Muscle layer of colon (tissue), 2 donors: ENCODE measurements around the gene LSS.
"Not testable (repeated sequence)": the region's sequence is repeated elsewhere in the genome, so short reads cannot be mapped to it uniquely, and the experiment has no call there.

ENCODE experiments used
- H3K27ac ChIP-seq: one replicate; pipeline ENCODE4 v1.7.0; 2013; ENCODE audit warnings: low read depth, mild to moderate bottlenecking, low read length, moderate library complexity
- H3K27me3 ChIP-seq, 2 donors: one replicate each; pipeline ENCODE4 v1.7.0; 2013; ENCODE audit warnings: low read length in 2 of 2, mild to moderate bottlenecking in 2 of 2; ENCODE audit not compliant: insufficient read depth in 2 of 2, control insufficient read depth in 1 of 2
- H3K36me3 ChIP-seq: one replicate; pipeline ENCODE4 v1.7.0; 2013; ENCODE audit warnings: mild to moderate bottlenecking, low read length; ENCODE audit not compliant: insufficient read depth
- H3K4me1 ChIP-seq: one replicate; pipeline ENCODE4 v1.7.0; 2013; ENCODE audit warnings: mild to moderate bottlenecking, low read length; ENCODE audit not compliant: insufficient read depth
- H3K4me3 ChIP-seq, 2 donors: one replicate each; pipeline ENCODE4 v1.7.0; 2013; ENCODE audit warnings: low read length in 2 of 2, low read depth in 1 of 2, mild to moderate bottlenecking in 1 of 2, moderate library complexity in 1 of 2
- H3K9ac ChIP-seq: one replicate; pipeline ENCODE4 v1.7.0; 2013; ENCODE audit warnings: low read length
- H3K9me3 ChIP-seq: one replicate; pipeline ENCODE4 v1.7.0; 2013; ENCODE audit warnings: mild to moderate bottlenecking, low read length
- donor health status: abdominal sarcoma.
- donor health status: Adenocarcinoma of cecum.

The LSS gene

GRCh38 chr21:46223661-46224060 is 4.9 kb downstream of the LSS start:
- not testable (repeated sequence) for H3K9me3 ChIP-seq, H3K9ac ChIP-seq, H3K27me3 ChIP-seq, H3K27ac ChIP-seq, H3K4me3 ChIP-seq
- peaks cover 20% of the 10 kb centered on the region for H3K4me1 ChIP-seq
- peaks cover 39% of the 10 kb centered on the region for H3K36me3 ChIP-seq

GRCh38 chr21:46223217-46223616 is 5.4 kb downstream of the LSS start:
- Histone ChIP-seq H3K27ac (no peak overlapping the region), H3K27me3 (no peaks in the 10 kb centered on the region), H3K9ac (no peak overlapping the region), H3K9me3 (no peaks in the 10 kb centered on the region), H3K4me1 (peaks cover 20% of the 10 kb centered on the region), H3K4me3 (no peak overlapping the region), H3K36me3 (peaks cover 39% of the 10 kb centered on the region)

GRCh38 chr21:46222436-46223116 is 6.0 kb downstream of the LSS start:
- Histone ChIP-seq H3K27ac (no peak overlapping the region), H3K4me1 (peaks cover 16% of the 10 kb centered on the region), H3K36me3 (peaks cover 39% of the 10 kb centered on the region), H3K9me3 (no peaks in the 10 kb centered on the region), H3K27me3 (no peaks in the 10 kb centered on the region), H3K4me3 (no peak overlapping the region), H3K9ac (no peak overlapping the region)

- Histone ChIP-seq H3K9ac (no peak overlapping the region), H3K4me1 (peaks cover 9% of the 10 kb centered on the region), H3K9me3 (no peaks in the 10 kb centered on the region), H3K27ac (no peak overlapping the region), H3K36me3 (peaks cover 39% of the 10 kb centered on the region), H3K27me3 (no peaks in the 10 kb centered on the region), H3K4me3 (no peak overlapping the region)
Observed at GRCh38 chr21:46221664-46222435, 6.7 kb downstream of the LSS start.

GRCh38 chr21:46220847-46221246 is 7.7 kb downstream of the LSS start:
- Histone ChIP-seq H3K9ac (no peak overlapping the region), H3K4me3 (no peak overlapping the region), H3K9me3 (no peaks in the 10 kb centered on the region), H3K36me3 (peaks cover 39% of the 10 kb centered on the region), H3K27ac (no peak overlapping the region), H3K27me3 (no peaks in the 10 kb centered on the region), H3K4me1 (no peaks in the 10 kb centered on the region)

GRCh38 chr21:46220275-46220810 is 8.2 kb downstream of the LSS start:
- no peaks in the 10 kb centered on the region for H3K9me3 ChIP-seq
- no peaks in the 10 kb centered on the region for H3K4me1 ChIP-seq
- no peak overlapping the region for H3K27ac ChIP-seq
- H3K9ac ChIP-seq = no peak overlapping the region
- H3K4me3 ChIP-seq = no peak overlapping the region
- no peaks in the 10 kb centered on the region for H3K27me3 ChIP-seq
- peaks cover 39% of the 10 kb centered on the region for H3K36me3 ChIP-seq

- H3K9me3 ChIP-seq = no peaks in the 10 kb centered on the region
- H3K4me3 ChIP-seq = no peak overlapping the region
- H3K36me3 ChIP-seq = peaks cover 41% of the 10 kb centered on the region
- H3K27me3 ChIP-seq = no peaks in the 10 kb centered on the region
- H3K4me1 ChIP-seq = no peaks in the 10 kb centered on the region
- no peak overlapping the region for H3K27ac ChIP-seq
- H3K9ac ChIP-seq = no peak overlapping the region
Observed at GRCh38 chr21:46219591-46220239, 8.9 kb downstream of the LSS start.

GRCh38 chr21:46218906-46219590 is 9.5 kb downstream of the LSS start:
- Histone ChIP-seq H3K36me3 (peaks cover 45% of the 10 kb centered on the region), H3K4me3 (no peak overlapping the region), H3K4me1 (no peaks in the 10 kb centered on the region), H3K9me3 (no peaks in the 10 kb centered on the region), H3K9ac (no peak overlapping the region), H3K27ac (no peak overlapping the region), H3K27me3 (no peaks in the 10 kb centered on the region)

GRCh38 chr21:46217511-46218196 is 10.9 kb downstream of the LSS start:
- Histone ChIP-seq H3K4me1 (no peaks in the 10 kb centered on the region), H3K4me3 (no peak overlapping the region), H3K36me3 (peaks cover 50% of the 10 kb centered on the region)

GRCh38 chr21:46216132-46216747 is 12.3 kb downstream of the LSS start:
- Histone ChIP-seq H3K9me3 (no peaks in the 10 kb centered on the region), H3K27me3 (no peaks in the 10 kb centered on the region), H3K4me1 (no peaks in the 10 kb centered on the region), H3K4me3 (no peak overlapping the region), H3K27ac (no peak overlapping the region), H3K36me3 (peaks cover 49% of the 10 kb centered on the region), H3K9ac (no peak overlapping the region)

More at GRCh38 chr21:46217511-46218196, 10.9 kb downstream of the LSS start:
- Histone ChIP-seq H3K27me3 (no peaks in the 10 kb centered on the region), H3K9me3 (no peaks in the 10 kb centered on the region), H3K9ac (no peak overlapping the region), H3K27ac (no peak overlapping the region)
